GM18909 (cell line): Measurements from ENCODE around the gene TDRKH.

Experiments
- ATAC-seq: cut with Tn5 transposase; IDR thresholded peaks from one replicate; pipeline ENCODE4 v1.9.1; 2021; ENCODE audit warnings: mild to moderate bottlenecking; ENCODE audit not compliant: unreplicated experiment, poor library complexity

TDRKH gene

GRCh38 chr1:151825204-151825603 is 34.9 kb upstream of the TDRKH start:
- no peak for ATAC-seq

GRCh38 chr1:151823175-151823574 is 32.9 kb upstream of the TDRKH start:
- no peak for ATAC-seq

GRCh38 chr1:151822404-151822803 is 32.1 kb upstream of the TDRKH start:
- no peak for ATAC-seq

DNA sequence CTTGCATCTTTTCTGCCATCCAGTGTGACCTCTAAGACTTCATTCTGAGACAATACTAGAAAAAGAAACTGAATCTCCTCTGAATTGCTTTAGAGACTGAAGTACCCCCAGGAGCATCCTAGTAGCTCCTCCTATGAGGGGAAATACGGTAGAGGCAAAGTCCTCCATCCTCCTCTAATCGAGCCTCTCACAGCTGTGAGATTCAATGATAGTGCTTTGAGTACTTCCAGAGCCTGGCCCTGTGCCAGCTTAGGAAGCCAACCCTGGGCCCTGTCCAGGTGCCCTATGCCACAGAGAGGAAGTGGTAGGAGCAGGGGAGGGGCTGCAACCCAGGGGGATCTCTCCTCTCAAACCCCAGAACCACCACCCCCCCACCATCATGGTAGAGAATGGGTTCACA is 30.6 kb upstream of the TDRKH start:
- ATAC-seq: no peak

GRCh38 chr1:151819976-151820623 is 29.8 kb upstream of the TDRKH start:
- no peak for ATAC-seq

GRCh38 chr1:151819227-151819835 is 29.0 kb upstream of the TDRKH start:
- no peak for ATAC-seq

DNA sequence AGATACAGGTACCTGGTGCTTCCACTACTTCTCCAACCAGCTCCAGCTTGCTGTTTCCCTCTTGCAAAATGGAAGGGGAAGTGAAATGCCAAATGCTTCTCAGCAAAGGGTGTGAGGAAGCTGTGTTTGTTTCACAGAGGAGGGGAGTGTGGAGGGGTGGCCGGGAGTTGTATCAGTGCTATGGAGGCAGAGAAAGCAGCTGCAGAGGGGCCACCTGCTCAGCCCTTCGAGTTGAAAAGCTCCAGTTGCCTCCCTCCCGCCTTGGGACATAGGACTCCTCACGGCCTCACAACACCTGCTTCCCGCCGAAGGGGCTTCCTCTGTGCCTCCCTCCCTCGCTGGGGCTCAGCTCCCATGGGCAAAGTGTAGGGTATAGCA is 27.0 kb upstream of the TDRKH start:
- no peak for ATAC-seq

GRCh38 chr1:151816548-151817352 is 26.4 kb upstream of the TDRKH start:
- ATAC-seq: no peak

- no peak for ATAC-seq
Observed at GRCh38 chr1:151815716-151816327, 25.5 kb upstream of the TDRKH start.

- no peak for ATAC-seq
Observed at GRCh38 chr1:151814971-151815545, 24.8 kb upstream of the TDRKH start.

DNA sequence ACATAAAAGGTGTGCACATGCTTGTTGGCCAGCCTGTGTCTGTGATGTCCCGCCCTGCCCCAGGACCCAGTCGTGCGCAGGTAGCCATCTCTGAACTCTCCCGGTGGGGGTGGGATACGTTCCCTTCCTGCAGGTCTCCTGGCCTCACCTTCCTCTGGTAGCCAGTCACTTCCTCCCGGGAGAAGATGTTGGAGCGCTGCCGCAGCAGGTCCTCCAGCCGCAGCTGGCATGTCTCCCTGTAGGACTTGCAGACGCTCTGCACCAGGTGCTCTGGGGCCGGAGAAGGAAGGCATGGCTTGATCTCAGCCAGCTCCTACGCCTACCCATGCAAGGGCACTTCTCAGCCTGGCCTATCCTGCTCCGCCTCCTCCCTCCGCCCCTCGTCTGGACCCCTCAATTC is 24.1 kb upstream of the TDRKH start:
- ATAC-seq: no peak

DNA sequence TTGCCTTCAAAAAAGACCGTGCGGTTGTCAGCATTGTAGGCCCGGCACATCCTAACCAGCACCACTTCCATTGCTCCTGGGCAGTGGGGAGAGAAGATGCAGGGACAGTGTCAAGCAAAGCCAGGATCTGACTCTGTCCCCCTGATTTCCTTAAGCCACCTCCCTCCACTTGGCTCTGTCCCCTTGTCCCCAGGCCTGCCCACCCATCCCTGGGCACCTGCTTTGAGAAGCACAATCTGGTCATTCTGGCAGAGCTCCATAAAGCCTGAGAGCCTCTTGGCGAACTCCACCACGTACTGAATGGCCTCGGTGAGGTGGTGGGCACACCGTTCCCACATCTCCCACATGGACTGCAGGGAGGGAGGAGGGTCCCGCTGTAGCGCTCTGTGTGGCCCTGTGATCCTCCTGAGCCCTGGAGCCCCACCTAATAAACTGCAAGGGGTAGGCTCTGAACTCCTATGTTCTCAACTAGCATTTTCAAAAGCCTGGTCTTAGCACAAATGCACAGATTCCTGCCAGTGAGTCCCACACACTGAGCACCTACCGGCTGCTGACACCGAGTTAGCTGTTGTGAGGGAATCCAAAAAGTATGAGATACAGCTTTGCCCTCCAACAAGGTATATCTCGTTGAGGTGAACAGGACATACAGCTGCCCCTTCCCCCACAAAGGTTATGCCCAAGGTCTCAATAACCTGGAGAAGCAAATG is 23.1 kb upstream of the TDRKH start:
- no peak for ATAC-seq

- ATAC-seq: no peak
Observed at GRCh38 chr1:151811181-151811580, 20.9 kb upstream of the TDRKH start.

DNA sequence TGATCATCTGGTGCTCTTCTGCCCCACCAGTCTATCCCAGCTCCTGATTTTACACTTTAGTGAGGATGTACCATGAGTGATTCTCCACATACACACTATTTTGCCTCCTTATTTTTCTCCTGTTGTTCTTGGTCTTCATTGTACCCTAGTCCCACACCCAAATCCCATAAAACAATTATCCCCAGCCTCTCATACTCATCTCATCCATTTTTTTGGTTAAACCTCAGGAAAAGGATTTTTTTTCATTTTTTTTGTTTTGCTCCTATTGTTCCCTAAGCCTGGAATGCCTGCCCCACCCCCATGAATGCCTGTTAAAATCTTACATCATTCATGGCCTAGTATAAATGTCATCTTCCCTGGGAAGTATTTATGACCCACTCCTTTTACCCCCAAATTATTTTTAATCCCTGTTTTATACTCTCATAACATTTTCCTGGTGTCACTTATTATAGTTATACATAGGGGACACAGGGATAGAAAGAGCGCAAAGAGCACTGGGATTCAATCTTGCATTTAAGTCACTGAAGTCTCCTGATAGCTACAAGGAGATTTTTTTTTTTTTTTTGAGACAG is 19.8 kb upstream of the TDRKH start:
- ATAC-seq: no peak

DNA sequence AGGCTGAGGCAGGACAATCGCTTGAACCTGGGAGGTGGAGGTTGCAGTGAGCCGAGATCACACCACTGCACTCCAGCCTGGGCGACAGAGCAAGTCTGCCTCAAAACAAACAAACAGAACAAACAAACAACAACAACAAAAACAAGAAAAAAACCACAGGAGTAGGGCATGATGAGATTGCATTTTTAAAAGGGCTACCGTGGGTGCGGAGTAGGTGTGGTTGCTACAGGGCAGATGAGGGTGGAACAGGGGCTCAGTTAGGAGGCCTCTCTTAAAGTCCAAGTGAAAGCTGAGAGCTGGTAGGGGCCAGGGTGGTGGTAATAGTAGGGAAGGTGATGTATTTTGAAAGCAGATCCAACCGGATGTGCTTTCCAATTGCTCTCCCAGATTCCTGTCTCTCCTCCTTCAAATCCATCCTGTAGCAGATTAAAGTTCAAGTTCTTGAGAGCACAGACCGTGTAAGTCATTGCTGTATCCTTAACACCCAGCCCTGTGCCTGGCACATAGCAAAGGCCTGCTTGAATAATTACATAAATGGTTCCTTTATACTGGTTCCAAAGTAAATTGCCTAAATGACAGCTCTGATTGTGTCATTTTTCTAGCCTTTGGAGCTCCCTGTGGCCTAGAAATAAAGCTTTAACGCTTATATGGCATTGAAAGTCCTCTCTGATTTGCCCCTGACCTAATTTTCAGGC is 19.1 kb upstream of the TDRKH start:
- no peak for ATAC-seq

DNA sequence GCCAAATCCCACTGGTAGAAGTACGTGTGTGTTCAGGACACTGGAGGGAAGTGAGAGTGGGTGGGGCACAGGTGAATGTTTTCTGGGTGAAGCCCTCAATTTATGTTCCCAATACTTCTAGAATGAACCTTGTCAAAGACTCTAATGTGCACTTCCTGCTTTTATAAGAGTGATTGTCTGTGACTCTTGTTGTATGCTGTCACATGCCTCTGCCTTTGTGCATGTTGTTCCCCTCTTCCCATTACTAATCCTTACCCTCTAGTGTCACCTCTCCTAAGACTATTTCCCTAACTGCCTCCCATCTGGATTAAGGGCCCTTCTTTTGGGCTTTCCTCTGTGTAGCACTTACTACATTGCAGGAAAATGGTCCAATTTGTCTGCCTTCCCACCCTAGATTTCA is 17.5 kb upstream of the TDRKH start:
- ATAC-seq: no peak

- no peak for ATAC-seq
Observed at GRCh38 chr1:151807131-151807530, 16.8 kb upstream of the TDRKH start.

GRCh38 chr1:151806170-151806569 is 15.9 kb upstream of the TDRKH start:
- ATAC-seq: no peak

DNA sequence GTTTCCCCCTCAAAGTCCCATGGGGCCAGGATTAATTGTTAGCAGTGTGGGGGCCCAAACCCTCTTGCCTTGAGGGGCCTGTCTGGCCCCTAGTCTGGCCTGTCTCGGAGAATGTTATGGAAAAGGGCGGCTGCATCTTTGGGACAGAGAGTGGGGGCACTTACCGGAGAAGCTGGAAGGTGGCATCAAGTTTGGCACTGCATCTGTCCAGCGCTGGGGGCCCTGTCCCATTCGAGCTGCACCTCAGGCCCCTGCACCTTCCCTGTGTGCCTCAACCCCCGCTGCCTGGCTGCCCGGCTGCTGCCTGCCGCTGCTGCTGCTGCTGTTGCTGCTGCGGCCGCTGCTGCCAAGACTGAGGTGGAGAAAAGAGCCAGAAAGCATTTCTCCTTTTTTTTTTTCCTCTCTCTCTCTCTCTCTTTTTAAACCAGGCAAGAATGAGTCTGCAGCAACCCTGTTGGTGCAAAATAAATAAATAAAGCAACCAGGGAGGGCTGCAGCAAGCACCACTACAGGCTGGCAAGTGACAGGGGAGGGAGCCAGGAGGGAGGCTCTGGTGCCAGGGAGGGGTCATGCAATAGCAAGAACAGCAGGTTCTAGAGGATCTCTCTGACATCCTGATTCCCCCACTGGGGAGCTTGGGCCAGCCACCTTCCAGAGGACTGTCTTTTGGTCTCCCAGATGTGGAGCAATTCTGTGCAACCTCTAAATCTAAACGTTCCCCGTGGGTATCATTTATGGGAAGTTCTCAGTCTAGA is 14.9 kb upstream of the TDRKH start, which contains the start of gene LINGO4:
Gene LINGO4, minus strand, starts transcription at position 354 of the 755 bp plus-strand sequence. CDS start 2,715 bp downstream, outside the sequence.
- no peak for ATAC-seq
